Inflammatory macrophage (primary cell): ENCODE measurements around the gene ERVMER34-1.
A peak's percentile ranks its signal among the peaks of the same experiment; 100 is the strongest.

Experiments
- DNase-seq, 2 donors: peaks; one replicate each; pipeline ENCODE4 v3.0.0-alpha.2; 2020 to 2022

The ERVMER34-1 gene

DNA sequence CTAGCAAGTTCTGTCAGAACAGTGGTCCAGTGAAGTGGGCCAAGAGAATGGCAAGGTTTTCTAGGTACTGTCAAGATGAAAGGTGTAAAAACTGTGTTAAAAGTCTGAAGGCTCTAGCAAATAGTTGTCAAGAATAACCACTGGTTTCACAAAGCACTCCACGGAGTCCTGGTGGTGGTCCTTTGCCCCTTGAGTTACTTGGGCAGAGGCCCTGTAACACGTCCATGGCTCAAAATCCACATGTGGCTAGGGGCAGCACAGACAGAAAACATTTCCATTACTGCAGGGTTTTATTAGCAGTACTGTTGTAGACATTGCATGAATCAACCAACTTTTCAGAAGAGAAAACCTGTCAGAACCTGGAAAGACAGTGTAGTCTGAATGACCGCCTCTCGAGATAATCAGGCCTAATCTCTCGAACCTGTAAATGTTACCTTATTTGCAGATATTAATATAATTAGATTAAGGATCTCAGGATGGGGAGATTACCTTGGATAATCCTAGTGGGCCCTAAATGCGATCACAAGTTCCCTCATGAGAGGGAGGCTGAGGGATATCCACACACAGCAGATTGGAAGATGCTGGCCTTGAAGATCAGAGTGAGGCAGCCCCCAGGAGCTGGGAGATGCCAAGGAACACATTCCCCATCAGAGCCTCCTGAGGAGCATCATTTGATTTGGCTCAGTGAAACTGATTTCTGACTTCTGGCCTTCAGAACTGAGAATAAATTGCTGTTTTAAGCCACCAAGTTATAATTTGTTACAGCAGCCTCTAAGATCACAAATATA, 34.7 kb downstream of the ERVMER34-1 start:
- DNase-seq: no peak

DNA sequence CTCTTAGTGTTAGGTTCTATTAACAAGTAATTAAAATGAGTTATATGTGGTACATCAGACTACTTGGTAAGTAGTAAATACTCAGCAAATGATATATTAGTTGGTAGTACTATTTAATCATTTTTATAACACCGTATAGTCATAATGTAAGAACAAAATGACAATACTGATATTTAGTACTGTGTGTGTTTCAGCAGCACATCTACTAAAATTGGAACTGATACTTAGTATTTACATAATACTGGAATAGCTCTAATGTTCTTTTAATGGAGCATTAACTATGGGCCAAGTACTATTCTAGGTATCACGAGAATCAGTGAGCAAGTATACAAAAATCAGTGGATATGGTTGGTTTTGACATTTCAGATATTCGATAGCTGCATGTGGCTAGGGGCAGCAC, 35.3 kb downstream of the ERVMER34-1 start:
- no peak for DNase-seq

DNA sequence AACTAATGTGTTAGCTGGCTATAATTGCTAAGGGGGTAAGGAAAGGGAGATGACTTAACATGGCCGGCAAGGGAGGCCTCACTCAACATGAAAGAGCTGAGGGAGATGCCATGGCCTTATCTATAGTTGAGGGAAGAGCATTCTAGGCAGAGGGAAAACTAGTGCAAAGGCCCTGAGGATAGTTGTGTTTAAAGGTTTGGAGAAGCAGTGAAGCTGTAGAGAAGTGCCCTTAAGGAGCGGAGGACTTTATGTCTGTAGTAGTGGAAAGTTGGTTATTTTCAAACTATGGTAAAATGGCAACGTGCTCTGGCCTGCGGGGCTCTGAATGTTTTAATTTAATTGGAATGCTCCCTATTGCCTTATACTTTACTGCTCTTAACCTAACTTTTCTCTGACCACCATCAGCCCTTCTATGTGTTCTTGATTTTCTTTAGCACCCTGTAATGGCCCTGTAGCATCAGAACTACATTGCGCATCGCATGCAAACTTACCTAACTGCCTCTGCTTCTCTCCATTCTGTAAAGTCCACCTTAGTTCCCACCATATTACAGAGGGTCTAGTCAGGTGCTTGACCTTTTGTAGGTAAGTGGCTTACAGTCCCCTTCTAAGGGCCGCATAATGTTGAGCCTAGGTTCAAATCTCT, 35.8 kb downstream of the ERVMER34-1 start:
- DNase-seq: no peak

DNA sequence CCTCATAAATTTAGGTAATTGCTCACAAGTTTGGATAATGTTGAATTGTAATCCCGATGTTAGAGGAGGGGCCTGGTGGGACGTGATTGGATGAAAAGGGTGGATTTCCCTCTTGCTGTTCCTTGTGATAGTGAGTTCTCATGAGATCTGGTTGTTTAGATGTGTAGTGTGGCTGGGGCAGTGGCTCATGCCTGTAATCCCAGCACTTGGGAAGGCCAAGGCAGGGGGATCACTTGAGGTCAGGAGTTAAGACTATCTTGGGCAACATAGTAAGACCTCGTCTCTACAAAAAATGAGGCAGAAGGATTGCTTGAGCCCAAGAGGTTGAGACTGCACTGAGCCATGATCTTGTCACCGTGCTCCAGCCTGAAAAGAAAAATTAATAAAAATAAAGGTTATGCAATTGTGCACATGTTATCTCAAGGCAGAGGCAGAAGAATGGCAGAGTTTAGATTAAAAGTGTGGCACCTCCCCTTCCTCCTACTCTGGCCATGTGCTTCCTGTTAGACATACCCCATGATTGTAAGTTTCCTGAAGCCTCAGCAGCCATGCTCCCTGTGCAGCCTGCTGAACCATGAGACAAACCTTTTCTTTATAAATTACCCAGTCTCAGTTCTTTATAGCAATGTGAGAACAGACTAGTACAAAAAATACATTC, 36.5 kb downstream of the ERVMER34-1 start:
- peak in 1 of 2 donors; percentile 13 for DNase-seq

DNA sequence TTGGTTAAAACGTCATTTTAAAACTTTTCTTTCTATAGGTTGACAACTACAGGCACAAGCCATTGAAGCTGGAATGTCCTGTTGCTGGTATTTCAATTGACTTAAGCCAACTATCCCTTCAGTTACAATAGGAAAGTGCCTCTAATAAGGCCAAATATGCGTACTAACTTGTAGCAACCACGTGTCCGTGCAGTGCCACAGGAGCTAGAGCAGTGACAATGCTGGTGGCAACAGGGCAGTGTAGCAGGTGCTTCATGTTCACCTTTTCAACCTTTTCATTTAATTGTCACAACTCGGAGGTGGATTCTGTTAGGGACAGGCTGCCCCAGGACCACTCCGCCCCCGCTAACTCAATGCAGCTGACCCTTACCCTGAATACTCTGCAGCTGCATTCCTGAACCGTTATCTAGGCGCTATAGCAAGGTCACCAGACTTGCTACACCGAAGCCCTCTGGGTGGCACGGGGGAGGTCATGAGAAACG, 37.7 kb downstream of the ERVMER34-1 start:
- DNase-seq: no peak

DNA sequence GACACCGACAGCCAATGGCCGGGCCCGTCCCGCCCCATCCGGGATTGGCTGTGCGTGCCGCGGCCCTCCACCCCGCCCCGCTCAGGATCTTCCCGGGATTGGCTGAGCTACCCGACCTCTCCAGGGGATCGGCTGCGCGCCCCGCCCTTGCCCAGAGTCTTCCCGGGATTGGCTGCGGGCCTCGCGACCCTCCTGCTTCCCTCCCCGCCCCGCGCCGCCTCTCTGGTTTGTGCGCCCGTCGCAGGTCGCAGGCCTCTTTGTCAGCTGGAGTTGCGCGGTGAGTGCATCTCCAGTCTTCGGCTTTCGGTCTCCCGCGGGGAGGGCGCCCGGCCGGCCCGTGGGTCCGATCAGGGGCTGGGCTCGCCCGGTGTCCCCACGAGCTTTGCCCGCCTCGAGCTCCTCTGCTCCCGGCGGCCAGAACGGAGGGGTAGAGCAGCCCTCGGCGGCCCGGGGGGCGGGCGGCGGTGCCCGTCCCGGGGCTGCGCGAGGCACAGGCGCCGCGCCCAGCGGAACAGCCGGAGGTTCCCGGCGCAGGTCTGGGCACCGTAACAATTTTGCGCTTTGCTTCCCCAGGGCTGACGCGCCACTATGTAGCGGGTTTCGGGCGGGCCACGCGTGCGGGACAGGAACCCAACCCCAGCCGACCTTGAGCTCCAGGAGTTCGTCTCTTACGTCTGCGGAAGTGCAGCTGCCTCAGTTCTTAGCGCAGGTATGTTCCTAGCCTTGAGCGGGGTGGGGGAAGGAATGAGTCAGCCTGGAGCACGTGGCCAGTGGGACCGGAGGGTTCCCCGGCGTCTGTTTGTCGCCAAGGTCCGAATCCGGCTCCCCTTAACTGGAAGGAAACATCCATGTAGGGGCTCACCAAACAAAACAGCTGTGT, 38.7 kb downstream of the ERVMER34-1 start:
- DNase-seq: peak; percentile 95 to 96

DNA sequence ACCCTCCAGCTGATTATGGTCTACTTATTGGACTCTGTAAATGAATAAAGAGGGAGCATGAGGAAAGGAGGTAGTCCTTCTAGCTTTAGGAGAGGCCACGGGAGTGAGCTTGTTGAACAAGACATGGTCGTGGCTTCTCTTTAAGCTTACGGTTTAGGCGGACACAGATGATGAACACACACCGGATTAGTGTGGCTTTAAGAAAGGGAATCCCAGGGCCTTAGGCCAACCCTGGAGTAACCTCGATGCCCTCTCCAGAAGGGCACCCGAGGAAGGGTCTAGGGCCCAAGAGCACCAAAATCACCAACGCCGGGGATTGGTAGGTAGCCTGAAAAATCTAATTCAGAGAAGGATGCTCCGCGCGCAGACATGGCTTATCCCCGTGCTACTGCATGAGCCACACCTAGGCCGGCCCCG, 39.4 kb downstream of the ERVMER34-1 start:
- DNase-seq: no peak

DNA sequence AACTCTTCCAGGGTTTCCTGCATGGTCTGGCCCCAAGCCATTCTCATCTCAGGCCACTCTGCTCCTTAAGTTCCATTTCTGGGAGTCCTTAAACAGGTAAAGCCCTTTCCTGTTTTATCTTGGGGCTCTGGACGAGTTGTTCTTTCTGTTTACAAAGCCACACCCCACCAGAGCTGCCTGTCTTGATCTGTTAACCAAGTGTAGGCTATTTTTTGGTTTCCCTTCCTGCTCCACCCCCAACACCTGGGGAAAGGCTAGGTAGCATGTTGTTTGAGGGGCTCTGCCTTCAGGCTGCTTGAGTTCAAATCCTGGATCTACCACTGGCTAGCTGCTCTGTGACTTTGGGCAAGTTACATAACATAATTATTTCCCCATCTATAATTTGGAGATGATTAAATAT, 40.0 kb downstream of the ERVMER34-1 start:
- no peak for DNase-seq

DNA sequence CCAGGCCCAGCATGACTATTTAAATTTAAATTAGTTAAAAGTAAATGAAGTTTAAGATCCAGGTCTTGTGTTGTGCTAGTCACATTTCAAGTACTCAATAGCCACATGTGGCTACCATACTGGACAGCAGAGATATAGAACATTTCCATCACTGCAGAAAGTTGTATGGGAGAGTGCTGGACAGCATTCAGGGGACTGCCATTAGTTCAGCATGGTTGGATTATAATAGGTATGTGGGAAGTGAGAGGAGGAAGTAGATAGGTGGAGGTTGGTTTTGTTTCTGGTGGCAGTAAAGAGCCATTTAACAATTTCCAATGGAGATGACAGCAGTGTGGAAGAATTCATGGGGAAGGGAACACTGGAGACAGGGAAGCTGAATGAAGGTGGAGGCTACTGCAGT, 42.1 kb downstream of the ERVMER34-1 start:
- no peak for DNase-seq

DNA sequence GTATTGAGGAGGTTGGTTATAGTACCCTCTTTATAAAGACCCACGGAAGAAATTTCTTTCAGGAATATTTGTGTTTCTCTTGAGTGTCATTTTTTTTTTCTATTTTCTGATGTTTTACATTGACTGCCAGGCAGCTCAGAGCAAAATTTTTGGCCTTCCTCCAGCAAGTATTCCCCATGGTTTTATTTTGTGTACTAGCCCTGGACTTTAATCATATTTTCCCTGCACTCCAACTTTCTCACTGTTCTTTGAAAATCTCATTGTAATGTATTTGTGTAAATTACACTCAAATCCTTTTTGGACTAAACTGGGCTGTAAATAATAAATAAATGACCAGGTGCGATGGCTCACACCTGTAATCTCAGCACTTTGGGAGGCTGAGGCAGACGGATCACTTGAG, 46.6 kb downstream of the ERVMER34-1 start:
- no peak for DNase-seq

DNA sequence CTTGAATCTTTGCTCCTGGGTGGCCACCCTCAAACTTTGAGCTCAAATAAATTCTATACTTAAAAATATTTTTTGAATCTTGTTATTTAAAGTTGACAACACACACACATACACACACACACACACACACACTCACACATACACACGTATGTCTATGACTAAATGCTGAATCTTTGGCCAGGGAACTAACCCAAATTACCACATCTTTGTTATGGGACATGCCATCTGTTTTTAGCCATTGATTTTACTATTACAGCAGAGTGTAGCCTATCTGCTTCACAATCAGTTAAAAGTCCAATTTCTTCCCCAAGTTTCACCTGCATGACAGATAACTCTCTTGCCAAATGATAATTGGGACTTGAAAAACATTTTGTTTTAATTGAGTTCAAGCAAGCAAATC, 47.1 kb downstream of the ERVMER34-1 start:
- DNase-seq: no peak

DNA sequence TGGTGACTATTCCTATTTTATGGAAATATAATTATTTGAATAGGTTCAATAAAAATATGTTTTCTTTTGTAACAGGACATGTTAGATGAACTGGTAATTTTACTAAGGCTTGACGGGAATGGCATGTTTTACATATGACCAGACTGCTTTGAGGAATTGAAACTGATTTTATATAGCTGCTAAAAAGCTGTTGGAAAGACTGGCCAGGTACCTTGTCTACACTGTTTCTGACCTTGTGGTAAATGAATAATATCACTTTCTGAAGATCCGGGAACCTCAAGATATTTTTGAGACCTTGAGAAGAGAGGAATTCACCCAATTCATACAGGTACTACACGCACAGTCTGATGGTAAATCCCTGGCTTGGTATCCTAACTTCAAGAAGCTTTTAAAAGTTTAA, 50.0 kb downstream of the ERVMER34-1 start:
- no peak for DNase-seq

DNA sequence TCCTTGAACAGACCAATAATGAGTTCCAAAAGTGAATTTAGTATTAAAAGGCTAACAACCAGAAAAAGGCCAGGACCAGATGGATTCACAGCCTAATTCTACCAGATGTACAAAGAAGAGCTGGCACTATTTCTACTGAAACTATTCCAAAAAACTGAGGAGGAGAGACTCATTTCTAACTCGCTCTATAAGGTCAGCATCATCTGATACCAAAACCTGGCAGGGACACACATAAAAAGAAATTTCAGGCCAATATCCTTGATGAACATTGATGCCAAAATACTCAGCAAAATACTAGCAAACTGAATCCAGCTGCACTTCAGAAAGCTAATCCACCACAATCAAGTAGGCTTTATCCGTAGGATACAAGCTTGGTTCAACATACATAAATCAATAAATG, 56.3 kb downstream of the ERVMER34-1 start:
- no peak for DNase-seq

DNA sequence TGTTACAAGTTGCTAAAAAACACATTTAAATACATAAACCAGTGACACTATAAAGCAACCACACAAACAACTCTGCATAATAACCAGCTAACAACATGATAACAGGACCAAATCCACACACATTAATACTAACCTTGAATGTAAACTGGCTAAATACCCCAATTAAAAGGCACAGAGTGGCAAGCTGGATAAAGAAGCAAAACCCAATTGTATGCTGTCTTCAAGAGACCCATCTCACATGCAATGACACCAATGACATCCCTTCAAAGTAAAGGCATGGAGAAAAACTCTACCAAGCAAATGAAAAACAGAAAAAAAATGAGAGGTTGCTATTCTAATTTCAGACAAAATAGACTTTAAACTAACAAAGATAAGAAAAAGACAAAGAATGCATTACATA, 57.7 kb downstream of the ERVMER34-1 start:
- no peak for DNase-seq
